OCI-LY1 (cell line): ENCODE data around the gene NAA40.
A peak's percentile ranks its signal among the peaks of the same experiment; 100 is the strongest.

Source experiments
- H2AFZ ChIP-seq: fragments of 200-600 bp; sonication (generic), shearing (Covaris generic); 2 replicates; pipeline ENCODE4 v1.6.0; 2014; ENCODE audit warnings: antibody characterized with exemption, mild to moderate bottlenecking, low read length
- H3F3A ChIP-seq: fragments of 200-600 bp; sonication (generic), shearing (Covaris generic); 2 replicates; pipeline ENCODE4 v1.6.0; 2014; ENCODE audit warnings: mild to moderate bottlenecking, antibody characterized with exemption, low read length, moderate library complexity; ENCODE audit not compliant: insufficient read depth
- H3K27ac ChIP-seq: fragments of 200-600 bp; sonication (generic); 2 replicates; pipeline ENCODE4 v1.5.1; 2014; ENCODE audit warnings: low read length, mixed run types, mild to moderate bottlenecking, low read depth; ENCODE audit not compliant: poor library complexity, severe bottlenecking
- H3K27me3 ChIP-seq: fragments of 200-600 bp; sonication (generic); 2 replicates; pipeline ENCODE4 v1.6.0; 2014; ENCODE audit warnings: antibody characterized with exemption, mild to moderate bottlenecking, low read length, moderate library complexity; ENCODE audit not compliant: insufficient read depth
- H3K36me3 ChIP-seq: fragments of 200-600 bp; sonication (generic); 2 replicates; pipeline ENCODE4 v1.6.1; 2014; ENCODE audit warnings: mild to moderate bottlenecking, antibody characterized with exemption, low read length, moderate library complexity, mixed read lengths; ENCODE audit not compliant: insufficient read depth
- H3K4me1 ChIP-seq: fragments of 200-600 bp; sonication (generic); 2 replicates; pipeline ENCODE4 v1.5.1; 2014; ENCODE audit warnings: mild to moderate bottlenecking, low read length, moderate library complexity; ENCODE audit not compliant: insufficient read depth, severe bottlenecking
- H3K4me2 ChIP-seq: fragments of 200-600 bp; sonication (generic), shearing (Covaris generic); 2 replicates; pipeline ENCODE4 v1.6.1; 2014; ENCODE audit warnings: low read length
- H3K4me3 ChIP-seq: fragments of 200-600 bp; sonication (generic); 2 replicates; pipeline ENCODE4 v1.5.1; 2014; ENCODE audit warnings: low read length, low read depth, mild to moderate bottlenecking, mixed read lengths; ENCODE audit not compliant: poor library complexity, severe bottlenecking
- H3K79me2 ChIP-seq: fragments of 200-600 bp; shearing (Covaris generic); 2 replicates; pipeline ENCODE4 v1.6.1; 2016; ENCODE audit warnings: mixed run types, low read length, mixed read lengths; ENCODE audit not compliant: insufficient read depth
- H3K9ac ChIP-seq: fragments of 200-600 bp; sonication (generic), shearing (Covaris generic); 2 replicates; pipeline ENCODE4 v1.6.1; 2014; ENCODE audit warnings: mild to moderate bottlenecking, low read length, mixed read lengths
- H3K9me2 ChIP-seq: fragments of 200-600 bp; sonication (generic), shearing (Covaris generic); 2 replicates; pipeline ENCODE4 v1.6.1; 2014; ENCODE audit warnings: low read depth, mild to moderate bottlenecking, low read length, mixed read lengths
- H3K9me3 ChIP-seq: fragments of 200-600 bp; shearing (Covaris generic); 2 replicates; pipeline ENCODE4 v1.6.1; 2014; ENCODE audit warnings: low read length, mixed read lengths
- H4K20me1 ChIP-seq: fragments of 200-600 bp; sonication (generic), shearing (Covaris generic); 2 replicates; pipeline ENCODE4 v1.6.0; 2016; ENCODE audit warnings: mild to moderate bottlenecking, low read length; ENCODE audit not compliant: insufficient read depth
- EZH2 ChIP-seq: fragments of 200-600 bp; sonication (generic), shearing (Covaris generic); IDR thresholded peaks from 2 replicates; pipeline ENCODE4 v1.8.0; 2017; ENCODE audit warnings: borderline replicate concordance, mixed run types, mild to moderate bottlenecking, antibody characterized with exemption, low read length, moderate library complexity, mixed read lengths
- TF ChIP-seq, protein P1 (sequence below): fragments of 200-600 bp; sonication (generic), shearing (Covaris generic); IDR thresholded peaks from 2 replicates; pipeline ENCODE4 v1.5.1; 2017; ENCODE audit warnings: mild to moderate bottlenecking, antibody characterized with exemption, low read length, moderate library complexity, mixed read lengths

NAA40 gene

DNA sequence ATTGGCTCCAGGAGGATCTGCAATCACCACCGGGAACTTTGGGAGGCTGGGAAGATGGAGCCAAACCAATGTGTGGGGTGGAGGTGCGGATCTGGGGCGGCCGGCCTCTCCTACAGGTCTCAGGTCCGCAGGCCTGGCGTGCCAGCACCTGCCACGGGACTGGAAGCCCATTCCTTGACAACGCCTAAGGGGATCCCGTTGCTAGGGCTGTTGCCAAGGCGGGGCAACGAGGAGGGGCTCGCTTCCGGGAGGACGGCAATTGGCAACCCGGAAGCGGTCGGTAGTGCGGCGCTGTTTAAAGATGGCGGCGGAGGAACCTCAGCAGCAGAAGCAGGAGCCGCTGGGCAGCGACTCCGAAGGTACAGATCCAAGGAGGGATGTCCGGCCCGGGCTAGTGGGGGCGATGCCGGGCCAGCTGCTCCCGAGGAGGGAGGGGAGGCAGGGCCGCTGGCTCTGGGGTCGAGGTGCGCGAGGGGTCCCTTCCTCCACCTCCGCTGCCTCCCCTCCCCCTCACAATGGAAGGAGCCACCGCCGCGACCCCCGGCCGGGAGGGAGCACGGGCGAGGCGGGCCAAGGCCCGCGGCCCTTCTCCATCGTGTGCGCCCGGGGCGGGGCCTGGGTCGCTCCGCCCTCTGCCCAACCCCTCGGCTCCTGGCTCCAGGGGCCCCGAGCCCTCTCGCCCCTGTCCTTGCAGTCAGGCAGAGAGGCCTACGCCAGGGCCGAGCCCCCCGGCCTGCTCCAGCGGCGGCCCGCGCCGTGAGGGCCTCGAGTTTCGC lies 47.5 kb downstream of the NAA40 start, which contains the start of gene OTUB1:
TSS of gene OTUB1 (plus strand) at position 283 of the 776 bp plus-strand sequence. CDS start at position 302, 19 bp downstream.
- no peaks in the 10 kb centered on the region for H3K9me2 ChIP-seq
- no peaks in the 10 kb centered on the region for H3K9me3 ChIP-seq
- H3K9ac ChIP-seq, result peak within 1 kb of the TSS; percentile 98
- H3F3A ChIP-seq, result no peaks in the 10 kb centered on the region
- H3K4me3 ChIP-seq, result peak within 1 kb of the TSS; percentile 97
- no peak for TF ChIP-seq EZH2
- TF ChIP-seq, protein P1, sequence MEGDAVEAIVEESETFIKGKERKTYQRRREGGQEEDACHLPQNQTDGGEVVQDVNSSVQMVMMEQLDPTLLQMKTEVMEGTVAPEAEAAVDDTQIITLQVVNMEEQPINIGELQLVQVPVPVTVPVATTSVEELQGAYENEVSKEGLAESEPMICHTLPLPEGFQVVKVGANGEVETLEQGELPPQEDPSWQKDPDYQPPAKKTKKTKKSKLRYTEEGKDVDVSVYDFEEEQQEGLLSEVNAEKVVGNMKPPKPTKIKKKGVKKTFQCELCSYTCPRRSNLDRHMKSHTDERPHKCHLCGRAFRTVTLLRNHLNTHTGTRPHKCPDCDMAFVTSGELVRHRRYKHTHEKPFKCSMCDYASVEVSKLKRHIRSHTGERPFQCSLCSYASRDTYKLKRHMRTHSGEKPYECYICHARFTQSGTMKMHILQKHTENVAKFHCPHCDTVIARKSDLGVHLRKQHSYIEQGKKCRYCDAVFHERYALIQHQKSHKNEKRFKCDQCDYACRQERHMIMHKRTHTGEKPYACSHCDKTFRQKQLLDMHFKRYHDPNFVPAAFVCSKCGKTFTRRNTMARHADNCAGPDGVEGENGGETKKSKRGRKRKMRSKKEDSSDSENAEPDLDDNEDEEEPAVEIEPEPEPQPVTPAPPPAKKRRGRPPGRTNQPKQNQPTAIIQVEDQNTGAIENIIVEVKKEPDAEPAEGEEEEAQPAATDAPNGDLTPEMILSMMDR, result no peak
- H2AFZ ChIP-seq, result peak within 1 kb of the TSS; percentile 5; the same call in 1 of the 2 replicates
- H4K20me1 ChIP-seq, result no peaks in the 10 kb centered on the region
- peaks cover 28% of the 10 kb centered on the region for H3K36me3 ChIP-seq
- 0 out of 2 replicates have a peak, but pooled peaks cover 10% of the 10 kb centered on the region for H3K79me2 ChIP-seq
- peak within 1 kb of the TSS; percentile 61 for H3K27ac ChIP-seq
- H3K4me1 ChIP-seq, result peaks cover 37% of the 10 kb centered on the region
- H3K27me3 ChIP-seq, result no peaks in the 10 kb centered on the region
- H3K4me2 ChIP-seq, result peak within 1 kb of the TSS; percentile 93

DNA sequence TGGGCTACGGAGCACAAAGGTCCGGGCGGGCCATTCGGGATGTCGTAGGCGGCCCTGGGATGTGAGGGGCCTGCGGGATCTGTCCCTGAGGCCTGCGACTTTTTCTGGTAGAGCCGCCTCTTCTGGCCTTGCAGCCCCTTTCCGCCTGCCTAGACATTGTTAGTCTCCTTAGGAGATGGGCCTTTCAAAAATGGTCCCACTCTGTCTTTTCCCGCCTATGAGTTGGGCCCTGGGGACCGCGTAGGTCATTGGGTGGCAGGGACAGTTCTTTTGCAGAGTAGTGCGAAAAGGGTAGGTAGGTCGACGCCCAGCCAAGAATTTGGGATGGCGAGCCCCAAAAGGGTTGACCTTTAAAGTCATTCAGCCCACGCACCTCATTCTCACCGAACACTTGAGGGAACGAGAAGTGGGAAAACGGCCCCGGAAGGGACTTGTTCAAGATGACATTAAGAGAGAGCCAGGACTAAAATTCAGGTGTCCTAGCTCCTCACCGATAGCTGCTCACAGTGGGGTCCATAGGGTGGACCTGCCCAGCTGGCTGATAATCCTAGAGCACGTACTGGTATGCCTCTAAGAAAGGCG lies 48.2 kb downstream of the NAA40 start:
- Histone ChIP-seq H3K9ac (peak overlapping the region; percentile 98), H2AFZ (no peak overlapping the region), H3K27ac (no peak overlapping the region), H3K4me1 (peaks cover 31% of the 10 kb centered on the region), H3F3A (no peaks in the 10 kb centered on the region), H3K36me3 (peaks cover 35% of the 10 kb centered on the region), H3K9me3 (no peaks in the 10 kb centered on the region), H3K4me3 (peak overlapping the region; percentile 97), H3K4me2 (peak overlapping the region; percentile 93), H3K27me3 (no peaks in the 10 kb centered on the region), H3K9me2 (no peaks in the 10 kb centered on the region), H3K79me2 (0 out of 2 replicates have a peak, but pooled peaks cover 10% of the 10 kb centered on the region), H4K20me1 (no peaks in the 10 kb centered on the region)
- TF ChIP-seq, protein P1, result no peak

DNA sequence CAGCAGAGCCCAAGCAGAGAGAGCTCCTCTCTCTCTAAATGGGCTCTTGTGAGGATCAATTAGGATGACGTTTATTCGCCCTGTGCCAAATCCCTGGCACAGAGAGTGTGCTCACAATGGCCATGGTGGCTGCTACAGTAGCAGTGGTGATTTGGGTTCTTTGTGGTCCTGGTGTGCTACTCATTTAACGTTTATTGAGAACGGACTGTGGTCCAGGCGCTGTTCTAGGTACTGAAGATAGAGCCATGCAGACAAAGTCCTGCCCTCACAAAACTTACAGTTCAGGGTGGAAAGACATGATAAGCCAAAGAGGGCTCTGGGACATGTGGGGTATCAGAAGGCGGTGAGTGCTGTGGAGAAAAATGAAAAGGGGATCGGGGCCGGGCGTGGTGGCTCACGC lies 52.8 kb downstream of the NAA40 start:
- Histone ChIP-seq H3K4me3 (no peak overlapping the region), H4K20me1 (no peaks in the 10 kb centered on the region), H3K9ac (no peak overlapping the region), H3K4me1 (peaks cover 11% of the 10 kb centered on the region), H3F3A (no peaks in the 10 kb centered on the region), H3K27ac (no peak overlapping the region), H3K9me2 (no peaks in the 10 kb centered on the region), H3K79me2 (0 out of 2 replicates have a peak, but pooled peaks cover 10% of the 10 kb centered on the region), H3K4me2 (no peak overlapping the region), H2AFZ (no peak overlapping the region), H3K9me3 (no peaks in the 10 kb centered on the region), H3K36me3 (peaks cover 66% of the 10 kb centered on the region), H3K27me3 (no peaks in the 10 kb centered on the region)
- TF ChIP-seq, protein P1, result no peak
- TF ChIP-seq EZH2, result no peak
